Measurements from ENCODE around the gene RTP5. TPM values are rescaled to one million over a fixed set of nuclear protein-coding genes. Genes with fewer than 3 reads are reported as not detected.
"Not testable (repeated sequence)": the region's sequence is repeated elsewhere in the genome, so short reads cannot be mapped to it uniquely, and the experiment has no call there.

RTP5 gene
- total and polyA plus RNA-seq, 2 experiments from 2014 or later = not detected

- Histone ChIP-seq H3K27ac (no peak overlapping the region), H3F3A (ENCODE audit: insufficient read depth) (no peaks in the 10 kb centered on the region), H3K4me2 (ENCODE audit: unreplicated experiment) (no peak overlapping the region), H3K27me3 (replicated peaks; ENCODE audit: insufficient read depth) (no peaks in the 10 kb centered on the region), H3K4me3 (no peak overlapping the region), H3K9me3 (ENCODE audit: low read depth) (no peaks in the 10 kb centered on the region), H3K4me1 (ENCODE audit: insufficient read depth) (no peaks in the 10 kb centered on the region), H3K9me2 (ENCODE audit: insufficient read depth) (no peaks in the 10 kb centered on the region), H3K36me3 (ENCODE audit: low read depth) (no peaks in the 10 kb centered on the region), H2AFZ (no peak overlapping the region), H4K20me1 (ENCODE audit: insufficient read depth) (no peaks in the 10 kb centered on the region), H3K79me2 (ENCODE audit: insufficient read depth) (no peaks in the 10 kb centered on the region), H3K9ac (no peak overlapping the region)
- in situ Hi-C loops (cut with MboI) = no loop called here
- no peak for TF ChIP-seq EZH2phosphoT487 (IDR thresholded peaks at IDR 0.05; ENCODE audit: insufficient read depth, low read depth)
- DNase-seq = no peak
- 81% methylated on average over 17 of the region's 17 CpGs for WGBS, 2 experiments (ENCODE audit: low coverage in 1 of 2, low lambda C conversion rate in 2 of 2, missing lambda C conversion rate in 2 of 2)
These were observed 42.6 kb downstream of the RTP5 start for GRCh38 chr2:241912021-241912555.

GRCh38 chr2:241913703-241914102 is 44.2 kb downstream of the RTP5 start:
- H3F3A ChIP-seq (ENCODE audit: insufficient read depth) = no peaks in the 10 kb centered on the region
- no peaks in the 10 kb centered on the region for H3K27me3 ChIP-seq (replicated peaks; ENCODE audit: insufficient read depth)
- DNase-seq = no peak
- in situ Hi-C loops (cut with MboI) = no loop called here
- no peak overlapping the region for H3K4me3 ChIP-seq
- TF ChIP-seq EZH2phosphoT487 (IDR thresholded peaks at IDR 0.05; ENCODE audit: insufficient read depth, low read depth) (no peak), EZH2 (IDR thresholded peaks at IDR 0.05; ENCODE audit: insufficient read depth, poor library complexity, severe bottlenecking) (no peak)
- H3K4me1 ChIP-seq (ENCODE audit: insufficient read depth) = no peaks in the 10 kb centered on the region
- H3K9ac ChIP-seq = no peak overlapping the region
- H4K20me1 ChIP-seq (ENCODE audit: insufficient read depth) = no peaks in the 10 kb centered on the region
- no peaks in the 10 kb centered on the region for H3K36me3 ChIP-seq (ENCODE audit: low read depth)
- H2AFZ ChIP-seq = no peak overlapping the region
- no peaks in the 10 kb centered on the region for H3K79me2 ChIP-seq (ENCODE audit: insufficient read depth)
- no peak overlapping the region for H3K4me2 ChIP-seq (ENCODE audit: unreplicated experiment)
- WGBS, 2 experiments (ENCODE audit: low coverage in 1 of 2, low lambda C conversion rate in 2 of 2, missing lambda C conversion rate in 2 of 2) = 71 to 77% methylated on average over 4 of the region's 4 CpGs
- no peaks in the 10 kb centered on the region for H3K9me2 ChIP-seq (ENCODE audit: insufficient read depth)
- H3K9me3 ChIP-seq (ENCODE audit: low read depth) = no peaks in the 10 kb centered on the region
- no peak overlapping the region for H3K27ac ChIP-seq

- 79 to 83% methylated on average over 13 of the region's 13 CpGs for WGBS, 2 experiments (ENCODE audit: low coverage in 1 of 2, low lambda C conversion rate in 2 of 2, missing lambda C conversion rate in 2 of 2)
These were observed 45.0 kb downstream of the RTP5 start for GRCh38 chr2:241914542-241914941.

GRCh38 chr2:241921631-241922030 is 52.1 kb downstream of the RTP5 start:
- H3F3A ChIP-seq (ENCODE audit: insufficient read depth); H3K79me2 ChIP-seq (ENCODE audit: insufficient read depth); H3K27ac ChIP-seq; H3K4me2 ChIP-seq (ENCODE audit: unreplicated experiment); H3K36me3 ChIP-seq (ENCODE audit: low read depth); DNase-seq; H3K9me3 ChIP-seq (ENCODE audit: low read depth); H3K9ac ChIP-seq; H3K4me1 ChIP-seq (ENCODE audit: insufficient read depth); H3K9me2 ChIP-seq (ENCODE audit: insufficient read depth); H3K4me3 ChIP-seq; H3K27me3 ChIP-seq (replicated peaks; ENCODE audit: insufficient read depth); H2AFZ ChIP-seq; in situ Hi-C loops (cut with MboI); H4K20me1 ChIP-seq (ENCODE audit: insufficient read depth): not testable (repeated sequence)
- 17 to 40% methylated on average over 1 to 9 of the region's 9 CpGs for WGBS, 2 experiments (ENCODE audit: low coverage in 1 of 2, low lambda C conversion rate in 2 of 2, missing lambda C conversion rate in 2 of 2)

More at GRCh38 chr2:241914542-241914941, 45.0 kb downstream of the RTP5 start:
- no peak for TF ChIP-seq EZH2 (IDR thresholded peaks at IDR 0.05; ENCODE audit: insufficient read depth, poor library complexity, severe bottlenecking)
- Histone ChIP-seq H3F3A (ENCODE audit: insufficient read depth) (no peaks in the 10 kb centered on the region), H3K9me2 (ENCODE audit: insufficient read depth) (no peaks in the 10 kb centered on the region), H3K4me3 (no peak overlapping the region), H3K36me3 (ENCODE audit: low read depth) (no peaks in the 10 kb centered on the region), H3K79me2 (ENCODE audit: insufficient read depth) (no peaks in the 10 kb centered on the region), H2AFZ (no peak overlapping the region), H4K20me1 (ENCODE audit: insufficient read depth) (no peaks in the 10 kb centered on the region), H3K4me1 (ENCODE audit: insufficient read depth) (no peaks in the 10 kb centered on the region), H3K27ac (no peak overlapping the region), H3K9me3 (ENCODE audit: low read depth) (no peaks in the 10 kb centered on the region), H3K4me2 (ENCODE audit: unreplicated experiment) (no peak overlapping the region), H3K27me3 (replicated peaks; ENCODE audit: insufficient read depth) (no peaks in the 10 kb centered on the region), H3K9ac (no peak overlapping the region)
- in situ Hi-C loops (cut with MboI) = no loop called here
- DNase-seq = no peak

- Histone ChIP-seq H3K4me2 (ENCODE audit: unreplicated experiment) (no peak overlapping the region), H2AFZ (no peak overlapping the region), H3K79me2 (ENCODE audit: insufficient read depth) (no peaks in the 10 kb centered on the region), H3K27ac (no peak overlapping the region), H3K9me3 (ENCODE audit: low read depth) (no peaks in the 10 kb centered on the region), H3F3A (ENCODE audit: insufficient read depth) (no peaks in the 10 kb centered on the region), H3K27me3 (replicated peaks; ENCODE audit: insufficient read depth) (peaks cover 7% of the 10 kb centered on the region; the same call in 1 of the 2 replicates), H4K20me1 (ENCODE audit: insufficient read depth) (no peaks in the 10 kb centered on the region), H3K4me1 (ENCODE audit: insufficient read depth) (no peaks in the 10 kb centered on the region), H3K9me2 (ENCODE audit: insufficient read depth) (no peaks in the 10 kb centered on the region), H3K9ac (no peak overlapping the region), H3K36me3 (ENCODE audit: low read depth) (no peaks in the 10 kb centered on the region), H3K4me3 (no peak overlapping the region)
- in situ Hi-C loops (cut with MboI) = no loop called here
- whole genome bisulfite sequencing, 2 experiments (ENCODE audit: low coverage in 1 of 2, low lambda C conversion rate in 2 of 2, missing lambda C conversion rate in 2 of 2) = 55 to 57% methylated on average over 5 to 9 of the region's 9 CpGs
- DNase-seq = no peak
- TF ChIP-seq EZH2 (IDR thresholded peaks at IDR 0.05; ENCODE audit: insufficient read depth, poor library complexity, severe bottlenecking) (no peak), EZH2phosphoT487 (IDR thresholded peaks at IDR 0.05; ENCODE audit: insufficient read depth, low read depth) (no peak)
These were observed 52.9 kb downstream of the RTP5 start for GRCh38 chr2:241922411-241922810.

- H3K27me3 ChIP-seq (replicated peaks; ENCODE audit: insufficient read depth); H4K20me1 ChIP-seq (ENCODE audit: insufficient read depth); H3K4me2 ChIP-seq (ENCODE audit: unreplicated experiment); H2AFZ ChIP-seq; DNase-seq; H3K36me3 ChIP-seq (ENCODE audit: low read depth); H3K27ac ChIP-seq; H3F3A ChIP-seq (ENCODE audit: insufficient read depth); H3K9me2 ChIP-seq (ENCODE audit: insufficient read depth); in situ Hi-C loops (cut with MboI); H3K4me3 ChIP-seq; H3K9me3 ChIP-seq (ENCODE audit: low read depth); H3K4me1 ChIP-seq (ENCODE audit: insufficient read depth); H3K9ac ChIP-seq; H3K79me2 ChIP-seq (ENCODE audit: insufficient read depth): not testable (repeated sequence)
- 35 to 46% methylated on average over 10 to 13 of the region's 13 CpGs for WGBS, 2 experiments (ENCODE audit: low coverage in 1 of 2, low lambda C conversion rate in 2 of 2, missing lambda C conversion rate in 2 of 2)
These were observed 53.5 kb downstream of the RTP5 start for GRCh38 chr2:241922816-241923601.

Data from GM23248 (cell line).